ENCODE data around the gene FFAR4. TPM values are rescaled to one million over a fixed set of nuclear protein-coding genes. Genes with fewer than 3 reads are reported as not detected.

Gene FFAR4
- total RNA-seq, 1 experiment from 2014 or later = 0.92 TPM

DNA sequence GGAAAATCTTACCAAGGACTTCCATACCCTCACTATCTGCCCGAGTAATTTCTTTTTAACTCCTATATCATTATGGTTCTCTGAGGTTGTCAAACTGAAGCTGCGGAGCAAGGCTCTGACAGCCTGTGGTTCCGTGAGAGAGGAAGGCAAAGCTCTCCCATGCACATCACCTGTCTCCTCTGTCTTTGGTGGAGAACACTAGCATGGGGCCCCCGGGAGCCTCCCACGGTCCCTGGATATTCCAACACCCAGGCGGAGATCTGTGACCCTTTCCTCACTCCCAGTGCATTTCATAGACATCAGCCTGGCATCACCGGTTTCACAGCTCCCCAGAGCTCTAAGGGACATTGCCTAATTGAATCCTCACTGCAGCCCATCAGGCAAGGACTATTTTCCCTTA is 24.2 kb downstream of the FFAR4 start:
- BruUV-seq (replicated peaks) = no TSS peak
- no peak overlapping the region for H3K4me3 ChIP-seq (ENCODE audit: low read depth in 2 of 2, low read length in 2 of 2)
- in situ Hi-C loops (cut with HindIII; ENCODE audit: low pct_unique_long_range_greater_than_20kb, low sequenced_read_pairs) (no loop called here), intact Hi-C loops (cut with micrococcal nuclease; ENCODE audit: unreplicated experiment) (no loop called here)
- H3K36me3 ChIP-seq (ENCODE audit: control insufficient read depth, insufficient read depth, low read length) = no peaks in the 10 kb centered on the region
- DNase-seq (ENCODE audit: low read depth, low spot score) (no peak), ATAC-seq (no peak)
- no peaks in the 10 kb centered on the region for H3K9me3 ChIP-seq (ENCODE audit: control insufficient read depth, insufficient read depth, low read depth, low read length)
- no peaks in the 10 kb centered on the region for H3K4me1 ChIP-seq (ENCODE audit: control insufficient read depth, insufficient read depth, low read length)
- no peak overlapping the region for H3K27ac ChIP-seq (ENCODE audit: low read length)
- no peaks in the 10 kb centered on the region for H3K27me3 ChIP-seq (ENCODE audit: control insufficient read depth, insufficient read depth, low read length)
- TF ChIP-seq SIN3A (IDR thresholded peaks at IDR 0.05; ENCODE audit: borderline replicate concordance, insufficient read depth, low read depth, low read length) = no peak
- TF ChIP-seq REST (IDR thresholded peaks at IDR 0.05; ENCODE audit: insufficient read depth in 1 of 2, low read depth in 2 of 2, low read length in 1 of 2) = no peak
- no peak for TF ChIP-seq TCF7L2 (IDR thresholded peaks at IDR 0.05; ENCODE audit: low read depth, low read length)
- TF ChIP-seq, protein P1, sequence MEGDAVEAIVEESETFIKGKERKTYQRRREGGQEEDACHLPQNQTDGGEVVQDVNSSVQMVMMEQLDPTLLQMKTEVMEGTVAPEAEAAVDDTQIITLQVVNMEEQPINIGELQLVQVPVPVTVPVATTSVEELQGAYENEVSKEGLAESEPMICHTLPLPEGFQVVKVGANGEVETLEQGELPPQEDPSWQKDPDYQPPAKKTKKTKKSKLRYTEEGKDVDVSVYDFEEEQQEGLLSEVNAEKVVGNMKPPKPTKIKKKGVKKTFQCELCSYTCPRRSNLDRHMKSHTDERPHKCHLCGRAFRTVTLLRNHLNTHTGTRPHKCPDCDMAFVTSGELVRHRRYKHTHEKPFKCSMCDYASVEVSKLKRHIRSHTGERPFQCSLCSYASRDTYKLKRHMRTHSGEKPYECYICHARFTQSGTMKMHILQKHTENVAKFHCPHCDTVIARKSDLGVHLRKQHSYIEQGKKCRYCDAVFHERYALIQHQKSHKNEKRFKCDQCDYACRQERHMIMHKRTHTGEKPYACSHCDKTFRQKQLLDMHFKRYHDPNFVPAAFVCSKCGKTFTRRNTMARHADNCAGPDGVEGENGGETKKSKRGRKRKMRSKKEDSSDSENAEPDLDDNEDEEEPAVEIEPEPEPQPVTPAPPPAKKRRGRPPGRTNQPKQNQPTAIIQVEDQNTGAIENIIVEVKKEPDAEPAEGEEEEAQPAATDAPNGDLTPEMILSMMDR (IDR thresholded peaks at IDR 0.05) = no peak
- TF ChIP-seq POLR2AphosphoS5 (IDR thresholded peaks at IDR 0.05; ENCODE audit: low read depth, low read length) = no peak
- CTCF ChIA-PET = no interaction called here
- POLR2A ChIA-PET = no interaction called here

GRCh38 chr10:93591065-93591808 is 24.8 kb downstream of the FFAR4 start:
- ATAC-seq (no peak), DNase-seq (ENCODE audit: low read depth, low spot score) (no peak)
- TF ChIP-seq REST (IDR thresholded peaks at IDR 0.05; ENCODE audit: insufficient read depth in 1 of 2, low read depth in 2 of 2, low read length in 1 of 2) (no peak), SIN3A (IDR thresholded peaks at IDR 0.05; ENCODE audit: borderline replicate concordance, insufficient read depth, low read depth, low read length) (no peak), POLR2AphosphoS5 (IDR thresholded peaks at IDR 0.05; ENCODE audit: low read depth, low read length) (no peak), TCF7L2 (IDR thresholded peaks at IDR 0.05; ENCODE audit: low read depth, low read length) (no peak)
- TF ChIP-seq, protein P1 (IDR thresholded peaks at IDR 0.05) = no peak
- no peak overlapping the region for H3K27ac ChIP-seq (ENCODE audit: low read length)
- no peaks in the 10 kb centered on the region for H3K4me1 ChIP-seq (ENCODE audit: control insufficient read depth, insufficient read depth, low read length)
- in situ Hi-C loops (cut with HindIII; ENCODE audit: low pct_unique_long_range_greater_than_20kb, low sequenced_read_pairs) = no loop called here
- ChIA-PET CTCF (no interaction called here), POLR2A (no interaction called here)
- no peaks in the 10 kb centered on the region for H3K27me3 ChIP-seq (ENCODE audit: control insufficient read depth, insufficient read depth, low read length)
- H3K36me3 ChIP-seq (ENCODE audit: control insufficient read depth, insufficient read depth, low read length) = no peaks in the 10 kb centered on the region
- intact Hi-C loops (cut with micrococcal nuclease; ENCODE audit: unreplicated experiment) = no loop called here
- no TSS peak for BruUV-seq (replicated peaks)
- no peaks in the 10 kb centered on the region for H3K9me3 ChIP-seq (ENCODE audit: control insufficient read depth, insufficient read depth, low read depth, low read length)
- H3K4me3 ChIP-seq (ENCODE audit: low read depth in 2 of 2, low read length in 2 of 2) = no peak overlapping the region

All from Panc1 (cell line).